HG02678 (cell line): ENCODE data around the gene HOXB3.

Experiments
- ATAC-seq: cut with Tn5 transposase; IDR thresholded peaks from one replicate; pipeline ENCODE4 v1.9.1; 2021; ENCODE audit warnings: mild to moderate bottlenecking, moderate library complexity; ENCODE audit not compliant: unreplicated experiment

Gene HOXB3

GRCh38 chr17:48588528-48588927 lies 1.5 kb downstream of the HOXB3 start:
- no peak for ATAC-seq

DNA sequence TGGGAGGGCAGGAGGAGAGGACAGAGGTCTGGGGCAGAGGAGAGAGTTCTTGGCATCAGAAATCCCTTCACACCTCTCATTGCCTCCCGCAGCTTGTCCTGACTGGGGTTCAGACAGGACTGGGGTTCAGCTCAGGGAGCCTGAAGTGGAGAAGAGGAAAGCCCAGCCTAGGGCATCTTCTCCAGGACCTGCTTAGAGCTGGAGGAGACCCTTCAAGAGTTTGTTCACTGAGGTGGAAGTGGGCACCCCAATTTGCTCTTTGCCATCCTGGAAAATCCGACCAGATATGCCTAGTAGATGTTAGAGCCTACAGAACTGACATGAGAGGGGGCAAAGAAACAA lies 2.0 kb downstream of the HOXB3 start:
- no peak for ATAC-seq

DNA sequence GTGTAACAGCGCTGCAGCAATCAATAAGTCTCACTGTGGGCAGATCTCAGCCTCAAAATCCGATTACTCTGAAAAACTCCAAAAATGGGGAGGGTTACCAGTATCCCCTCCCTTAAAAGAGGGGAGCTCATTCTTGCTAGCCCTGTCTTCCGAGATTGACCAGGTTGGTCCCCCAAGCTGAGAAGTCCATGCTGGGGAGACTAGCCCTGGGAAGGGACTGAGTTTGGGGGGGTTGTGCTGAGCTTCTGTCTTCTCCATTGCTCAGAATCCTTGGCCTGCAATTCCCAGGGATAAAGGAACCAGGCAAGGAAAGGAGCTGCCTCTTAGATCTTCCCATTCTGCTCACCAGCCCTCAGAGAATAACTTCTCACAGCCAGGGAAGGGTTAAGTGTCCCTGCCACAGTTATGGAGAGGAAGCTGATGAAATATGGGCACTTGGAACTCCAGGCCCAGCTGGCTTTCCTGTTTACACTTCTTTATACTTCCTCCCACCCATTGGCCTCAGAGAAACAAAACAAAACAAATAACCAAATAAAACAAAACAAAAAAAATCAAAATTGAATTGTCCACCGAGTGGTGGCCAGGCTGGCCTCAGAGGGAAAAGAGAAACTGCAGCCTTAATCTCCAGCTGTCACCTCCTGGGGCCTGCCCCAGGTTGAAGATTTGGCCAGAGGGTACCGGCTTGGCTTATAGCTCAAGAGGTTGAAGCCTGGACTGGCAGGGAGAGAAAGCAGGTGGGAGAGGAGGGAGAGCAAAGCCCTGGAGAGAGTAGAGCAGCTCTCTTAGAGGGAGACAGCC lies 2.6 kb downstream of the HOXB3 start:
- ATAC-seq: no peak

- no peak for ATAC-seq
Observed at GRCh38 chr17:48586355-48587258, 3.4 kb downstream of the HOXB3 start.

- no peak for ATAC-seq
Observed at GRCh38 chr17:48584223-48584741, 5.8 kb downstream of the HOXB3 start.

GRCh38 chr17:48583708-48584222 lies 6.3 kb downstream of the HOXB3 start:
- no peak for ATAC-seq

DNA sequence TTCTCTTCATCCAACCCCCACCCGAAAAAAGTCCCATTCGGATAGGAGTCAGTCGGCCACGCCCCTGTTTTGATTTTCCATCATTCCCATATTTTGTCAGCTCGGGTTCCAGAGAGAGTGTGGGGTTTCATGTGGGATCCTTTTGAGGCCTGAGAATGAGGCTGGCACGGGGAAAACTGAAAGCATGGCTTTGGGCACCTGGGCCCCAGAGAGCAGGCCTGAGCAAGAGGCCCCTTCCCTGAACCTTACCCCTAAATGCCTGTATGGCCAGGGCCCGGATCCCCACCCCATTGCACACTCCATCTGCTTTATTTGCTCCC lies 7.3 kb downstream of the HOXB3 start:
- ATAC-seq: no peak

DNA sequence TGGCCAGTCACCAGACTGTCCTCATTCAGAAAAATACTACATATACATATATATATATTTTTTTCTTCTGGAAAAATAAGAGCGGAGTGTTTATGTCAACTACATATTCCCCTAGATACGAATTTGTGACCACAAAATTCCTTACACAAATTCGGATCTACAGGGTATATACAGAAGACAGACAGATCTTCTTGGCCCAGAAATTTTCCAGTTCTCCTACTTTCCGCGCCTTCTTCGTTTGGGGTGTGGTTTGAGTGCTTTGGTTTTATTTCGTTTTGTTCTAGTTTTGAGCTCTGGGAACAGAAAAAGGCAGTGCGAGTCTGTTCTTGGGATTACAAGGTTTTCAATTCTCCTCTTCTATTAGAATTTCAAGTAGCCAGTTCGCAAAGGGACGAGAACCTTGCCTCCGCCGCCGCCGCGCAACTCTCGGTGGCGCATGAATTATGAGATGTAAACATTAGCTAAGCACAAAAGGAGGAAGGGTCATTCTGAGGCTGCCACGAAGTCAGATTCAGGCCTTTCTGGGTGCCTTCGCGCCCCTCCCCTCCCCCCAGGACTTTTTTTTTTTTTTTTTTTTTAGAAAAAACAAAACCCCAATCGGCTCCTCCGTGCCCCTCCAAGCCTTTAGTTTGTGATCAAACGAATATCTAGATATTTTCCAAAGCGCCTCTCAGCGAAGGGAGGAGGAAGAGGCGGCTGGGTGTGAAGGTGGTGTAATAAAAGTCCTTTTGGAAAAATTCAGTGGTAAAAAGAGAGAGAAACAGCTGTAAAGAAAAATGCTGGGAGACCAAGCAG lies 10.1 kb downstream of the HOXB3 start:
- no peak for ATAC-seq

DNA sequence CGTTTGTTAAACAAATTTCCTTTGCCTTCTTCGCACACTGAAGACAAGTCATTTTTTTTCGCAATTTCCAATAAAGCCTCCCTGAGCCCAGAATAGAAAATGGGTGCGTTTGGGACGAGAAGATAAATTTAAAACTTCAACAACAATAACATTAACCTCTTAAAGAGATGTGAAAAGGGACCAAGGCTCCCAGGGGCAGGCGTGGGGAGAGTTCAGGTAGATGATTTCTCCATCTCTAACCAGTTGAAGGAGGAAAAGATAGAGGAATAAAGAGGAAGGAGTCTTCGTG lies 10.6 kb downstream of the HOXB3 start:
- no peak for ATAC-seq

DNA sequence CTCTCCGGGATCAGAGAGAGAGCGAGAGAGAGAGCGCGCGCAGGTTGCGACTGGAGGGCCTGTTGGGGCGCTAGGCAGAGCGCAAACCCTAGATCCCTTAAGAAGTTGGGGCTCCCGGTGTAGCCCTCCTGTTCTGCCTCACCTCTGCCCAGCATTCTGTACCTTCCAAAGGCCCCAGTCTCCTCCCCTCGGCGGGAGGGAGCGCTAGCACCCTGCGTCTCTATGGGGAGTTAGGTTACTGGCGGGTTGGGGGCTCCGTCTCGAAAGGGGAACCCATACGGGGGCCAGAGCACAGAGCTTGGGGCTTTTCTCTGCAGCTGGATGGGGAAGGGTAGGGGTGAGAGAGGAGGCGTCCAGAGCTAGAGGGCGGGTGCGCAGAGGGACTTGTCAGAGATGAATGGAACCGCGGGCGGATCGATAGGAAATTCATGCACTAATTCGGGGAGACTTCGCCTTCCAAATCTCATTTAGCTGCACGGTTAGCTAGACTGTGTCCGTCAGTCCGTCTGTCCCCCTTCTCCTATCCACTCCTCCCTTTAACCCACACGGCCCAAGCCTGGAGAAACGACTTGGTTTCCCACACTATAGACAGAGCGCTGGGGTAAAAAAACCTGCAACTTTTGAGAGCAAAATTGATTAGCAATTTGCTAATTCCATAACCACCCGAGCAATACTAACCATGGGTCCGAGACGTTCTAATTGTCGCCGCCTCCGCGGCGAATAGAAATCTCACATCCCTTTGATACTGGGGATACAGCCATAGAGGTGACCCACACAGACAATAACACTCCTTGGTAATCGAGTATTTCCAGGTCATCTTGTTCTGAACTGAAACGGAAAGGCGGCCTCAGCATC lies 11.2 kb downstream of the HOXB3 start:
- ATAC-seq: peak; percentile 26

DNA sequence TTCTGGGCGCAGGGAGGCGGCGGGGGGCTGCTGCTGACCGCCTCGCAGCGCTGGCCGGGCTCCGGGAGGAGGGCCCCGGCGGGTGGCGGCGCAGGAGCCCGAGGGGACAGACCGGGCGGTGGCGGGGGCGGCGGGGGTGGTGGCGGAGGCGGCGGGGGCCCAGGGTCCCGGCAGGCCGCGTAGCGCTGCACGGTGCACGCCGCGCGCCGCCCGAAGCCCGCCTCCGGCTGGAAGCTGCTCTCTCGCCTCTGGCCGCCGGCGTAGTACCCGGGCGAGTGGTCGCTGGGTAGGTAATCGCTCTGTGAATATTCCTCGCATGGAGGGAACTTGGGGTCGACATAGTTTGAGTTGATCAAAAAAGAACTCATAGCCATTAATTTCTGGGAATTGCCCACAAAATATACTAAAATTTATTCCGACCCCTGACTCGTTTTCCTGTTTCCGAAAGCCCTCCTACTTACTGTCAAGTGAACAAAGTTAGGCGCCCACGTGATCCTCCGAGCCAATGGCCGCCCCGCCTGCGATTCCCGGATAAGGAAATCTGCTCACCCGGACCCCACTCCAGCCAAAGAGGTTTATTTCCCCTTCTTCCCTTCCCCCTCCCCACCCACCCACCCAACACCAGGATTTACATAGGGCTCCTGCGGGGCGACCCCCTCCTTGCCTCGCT lies 12.0 kb downstream of the HOXB3 start, which contains the start of gene HOXB4:
TSS of gene HOXB4 (minus strand) at position 405 of the 670 bp plus-strand sequence. CDS start at position 374, 31 bp downstream.
- peak; percentile 55 for ATAC-seq

DNA sequence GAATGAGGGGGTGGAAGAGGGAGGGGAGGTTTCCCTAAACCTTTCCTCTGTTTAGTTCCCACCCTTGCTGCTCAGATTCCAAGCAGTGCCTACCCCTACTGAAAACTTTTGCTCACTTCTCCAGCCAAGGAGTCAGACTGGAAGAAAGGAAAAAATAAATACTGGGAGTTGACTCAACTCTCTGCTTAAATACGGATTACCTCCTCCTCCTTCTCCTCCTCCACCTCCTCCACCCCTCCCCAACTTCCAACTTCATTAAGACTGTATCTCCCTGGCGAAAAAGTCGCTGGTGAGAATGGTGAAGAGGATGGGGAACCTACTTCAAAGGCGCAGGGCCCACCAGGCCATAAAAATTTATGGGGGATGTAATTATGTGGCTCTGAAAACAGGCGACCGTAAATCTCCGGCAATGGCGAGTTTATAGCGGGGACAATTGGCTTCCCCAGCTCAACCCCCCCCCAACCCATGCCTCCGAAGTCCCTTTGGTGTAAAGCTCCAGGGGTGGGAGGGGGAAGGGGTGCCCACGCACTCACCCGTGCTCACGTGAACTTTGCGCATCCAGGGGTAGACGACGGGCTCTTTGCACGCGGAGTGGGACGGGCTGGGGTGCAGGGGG lies 12.6 kb downstream of the HOXB3 start:
- peak; percentile 3 for ATAC-seq

DNA sequence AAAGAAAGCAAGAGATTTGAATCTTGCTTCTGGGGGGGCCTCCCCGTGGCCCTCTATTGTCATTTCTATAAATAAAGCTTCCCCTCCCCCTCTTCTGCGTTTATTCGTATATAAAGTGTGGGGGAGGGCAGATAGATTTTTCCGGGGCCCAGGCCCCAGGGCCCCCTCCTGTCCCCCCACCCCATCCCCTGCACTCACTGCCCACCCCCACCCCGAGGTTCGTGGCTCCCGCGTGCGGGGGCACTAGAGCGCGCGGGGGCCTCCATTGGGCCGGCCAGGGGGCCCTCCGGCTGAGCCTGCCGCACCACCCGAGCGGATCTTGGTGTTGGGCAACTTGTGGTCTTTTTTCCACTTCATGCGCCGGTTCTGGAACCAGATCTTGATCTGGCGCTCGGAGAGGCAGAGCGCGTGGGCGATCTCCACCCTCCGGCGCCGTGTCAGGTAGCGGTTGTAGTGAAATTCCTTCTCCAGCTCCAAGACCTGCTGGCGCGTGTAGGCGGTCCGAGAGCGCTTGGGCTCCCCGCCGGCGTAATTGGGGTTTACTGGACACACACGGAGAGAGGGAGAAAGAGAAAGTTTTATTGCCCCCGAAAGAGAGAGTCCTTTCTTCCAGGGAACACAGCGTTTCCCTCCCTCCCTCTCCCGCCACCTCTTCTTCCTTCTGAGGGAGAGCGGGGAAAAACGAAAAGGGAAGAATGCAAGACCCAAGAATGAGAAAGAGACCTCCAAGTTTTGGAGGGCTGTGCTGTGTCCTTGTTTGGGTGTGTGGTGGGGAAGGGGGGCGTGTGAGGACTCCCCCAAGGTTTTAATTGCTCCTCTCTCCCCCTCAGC lies 13.3 kb downstream of the HOXB3 start:
- no peak for ATAC-seq

- ATAC-seq: no peak
Observed at GRCh38 chr17:48575673-48576478, 14.2 kb downstream of the HOXB3 start.

GRCh38 chr17:48575066-48575582 lies 14.9 kb downstream of the HOXB3 start:
- no peak for ATAC-seq

DNA sequence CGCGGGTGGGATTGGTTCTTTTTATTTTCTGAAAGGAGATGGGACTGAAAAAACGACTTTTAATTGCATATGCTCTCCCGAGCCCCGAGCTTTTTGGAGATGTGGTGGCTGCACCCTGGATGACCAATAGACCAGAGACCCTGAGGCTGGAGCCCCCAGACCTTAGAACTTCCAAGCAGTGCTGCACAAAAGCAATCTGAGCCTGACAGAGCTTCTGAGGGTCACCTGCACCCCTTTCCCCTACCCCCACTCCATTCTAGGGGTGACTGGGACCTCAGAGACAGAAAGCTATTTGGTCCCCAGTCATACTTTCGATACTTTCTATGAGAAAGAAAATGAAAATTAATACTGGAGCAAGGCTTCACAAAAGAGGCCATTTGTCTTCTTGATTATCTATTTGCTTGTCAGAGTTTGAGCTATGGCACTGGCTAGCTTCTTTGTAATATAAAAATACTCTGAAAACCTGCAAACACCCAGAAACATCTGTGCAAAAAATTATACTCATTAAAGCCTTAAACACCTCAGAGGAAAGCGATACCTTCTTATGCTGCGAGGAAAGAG lies 15.5 kb downstream of the HOXB3 start:
- ATAC-seq: no peak

- ATAC-seq: no peak
Observed at GRCh38 chr17:48571826-48572417, 18.1 kb downstream of the HOXB3 start.
